ENCODE measurements around the gene AMBRA1.

The AMBRA1 gene

GRCh38 chr11:46364056-46364455 is 229.8 kb downstream of the AMBRA1 start:
- peak; percentile 33 for DNase-seq

- peak; percentile 87 for DNase-seq
These were observed 230.3 kb downstream of the AMBRA1 start for GRCh38 chr11:46363455-46364005.

GRCh38 chr11:46363031-46363407 is 230.8 kb downstream of the AMBRA1 start:
- peak; percentile 92 for DNase-seq

- no peak for DNase-seq
These were observed 231.4 kb downstream of the AMBRA1 start for GRCh38 chr11:46362156-46363030.

- DNase-seq, result peak; percentile 91
These were observed 232.3 kb downstream of the AMBRA1 start for GRCh38 chr11:46361283-46362155.

DNA sequence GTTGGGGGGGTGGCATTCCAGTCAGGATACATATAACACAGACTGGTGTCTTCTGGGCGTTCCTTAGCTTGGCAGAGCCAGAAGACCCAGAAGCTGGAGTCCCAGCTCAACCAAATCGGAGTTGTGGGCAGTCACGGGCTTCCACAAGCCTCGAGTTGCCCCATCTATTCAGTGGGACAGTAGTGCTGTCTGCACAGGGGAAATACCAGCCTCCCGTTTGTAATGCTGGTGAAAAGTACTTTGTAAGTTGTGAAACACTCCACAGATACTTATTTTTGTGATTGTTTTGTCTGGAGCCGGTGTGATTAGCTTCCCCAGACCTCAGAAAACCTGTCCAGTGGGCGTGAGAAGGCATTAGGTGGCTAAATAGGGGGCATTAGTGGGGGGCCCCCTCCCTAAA is 232.9 kb downstream of the AMBRA1 start:
- peak; percentile 83 for DNase-seq

DNA sequence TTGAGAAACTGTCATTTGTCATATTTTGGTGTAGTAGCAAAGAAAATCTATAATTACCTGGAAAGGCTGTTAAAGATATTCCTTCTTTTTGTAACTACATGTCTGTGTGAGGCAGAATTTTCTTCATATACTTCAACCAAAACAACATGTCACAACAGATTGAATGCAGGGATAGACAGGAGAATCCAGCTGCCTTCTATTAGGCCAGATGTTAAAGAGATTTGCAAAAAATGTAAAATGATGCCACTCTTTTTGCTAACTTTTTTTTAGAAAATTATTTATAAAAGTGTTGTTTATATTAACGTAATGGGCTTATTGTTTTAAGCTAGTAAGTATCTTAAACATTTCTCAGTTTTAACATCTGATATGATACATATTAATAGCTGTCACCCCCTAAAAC is 233.9 kb downstream of the AMBRA1 start:
- DNase-seq, result no peak

GRCh38 chr11:46357483-46357936 is 236.3 kb downstream of the AMBRA1 start:
- peak; percentile 53 for DNase-seq

- DNase-seq, result peak; percentile 78
These were observed 236.8 kb downstream of the AMBRA1 start for GRCh38 chr11:46356924-46357482.

DNA sequence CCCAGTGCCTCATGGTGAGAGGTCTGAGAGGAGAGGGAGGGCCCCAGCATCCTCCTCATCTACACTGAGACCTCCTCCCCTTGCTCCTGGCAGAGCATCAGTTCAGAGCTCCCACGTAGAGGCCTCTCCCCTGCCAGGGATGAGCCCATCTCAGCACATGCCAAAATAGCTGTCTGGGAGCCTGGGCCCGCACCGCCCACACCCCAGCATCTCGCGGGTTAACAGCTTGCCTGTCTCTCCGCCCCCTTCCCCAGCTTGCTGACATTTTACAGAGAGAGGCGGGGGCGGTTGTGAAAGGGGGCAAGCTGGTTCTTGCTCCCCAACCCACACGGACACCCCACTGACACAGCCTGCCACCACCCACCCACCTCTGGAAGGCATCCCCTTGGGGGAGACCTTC is 240.1 kb downstream of the AMBRA1 start:
- no peak for DNase-seq

DNA sequence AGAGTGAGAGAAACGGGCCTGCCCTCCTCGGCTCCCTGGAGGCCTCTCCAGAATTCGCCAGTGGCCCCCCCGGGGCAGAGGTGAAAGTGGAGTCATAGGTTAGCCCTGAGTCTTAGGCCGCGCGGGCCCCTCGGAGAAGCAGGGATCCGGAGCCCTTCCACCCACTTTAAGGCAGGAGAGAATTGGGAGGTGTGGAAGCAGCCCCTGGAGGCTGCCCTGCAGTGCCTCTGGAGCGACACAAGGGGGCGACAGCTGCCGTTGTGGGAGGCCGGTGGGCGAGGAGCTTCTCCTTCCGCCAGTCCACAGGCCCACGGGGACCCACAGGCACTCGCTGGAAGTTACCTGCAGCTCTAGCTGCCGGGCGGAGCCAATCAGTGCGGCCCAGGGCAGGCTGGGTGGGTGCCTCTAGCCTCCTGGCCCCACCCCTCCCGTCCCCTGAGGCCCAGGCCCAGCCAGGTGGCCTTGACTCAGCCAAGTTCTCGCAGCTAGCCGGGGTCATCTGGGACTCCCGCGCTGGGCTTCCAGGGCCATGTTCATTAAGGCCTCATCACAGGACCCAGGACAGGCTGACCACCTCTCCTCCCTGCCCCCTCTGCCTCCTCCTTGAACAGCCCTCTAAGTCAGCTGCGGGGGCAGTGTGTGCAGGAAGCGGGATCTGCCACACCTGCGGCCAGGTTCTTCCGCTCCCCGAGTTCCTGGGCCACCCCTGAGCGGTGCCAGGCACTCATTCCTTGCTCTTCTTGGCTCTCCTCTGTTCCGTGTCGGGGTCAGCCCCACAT is 241.6 kb downstream of the AMBRA1 start:
- DNase-seq, result peak; percentile 58

GRCh38 chr11:46351606-46352005 is 242.2 kb downstream of the AMBRA1 start:
- no peak for DNase-seq

- DNase-seq, result no peak
These were observed 242.7 kb downstream of the AMBRA1 start for GRCh38 chr11:46351148-46351547.

DNA sequence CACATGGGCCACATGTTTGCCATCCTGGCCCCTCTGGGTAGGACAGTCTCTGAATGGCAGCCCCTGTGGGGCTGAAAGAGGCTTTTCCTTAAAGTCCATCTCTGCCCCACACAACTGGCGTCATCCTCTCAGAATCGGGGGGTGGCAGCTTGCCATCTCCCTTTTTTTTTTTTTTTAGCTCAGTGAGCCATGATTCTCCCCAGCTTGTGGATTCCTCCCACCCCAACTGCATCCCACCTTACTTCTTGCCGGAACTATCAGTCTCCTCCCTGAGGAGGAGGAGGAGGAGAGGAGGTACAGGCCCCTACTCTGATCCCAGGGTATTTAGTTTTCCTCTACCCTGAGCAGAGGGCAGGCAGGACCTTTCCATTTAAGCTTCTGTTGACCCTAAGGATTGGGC is 243.1 kb downstream of the AMBRA1 start:
- DNase-seq, result no peak

GRCh38 chr11:46348566-46349401 is 245.0 kb downstream of the AMBRA1 start:
- DNase-seq, result no peak

- no peak for DNase-seq
These were observed 246.0 kb downstream of the AMBRA1 start for GRCh38 chr11:46347637-46348311.

DNA sequence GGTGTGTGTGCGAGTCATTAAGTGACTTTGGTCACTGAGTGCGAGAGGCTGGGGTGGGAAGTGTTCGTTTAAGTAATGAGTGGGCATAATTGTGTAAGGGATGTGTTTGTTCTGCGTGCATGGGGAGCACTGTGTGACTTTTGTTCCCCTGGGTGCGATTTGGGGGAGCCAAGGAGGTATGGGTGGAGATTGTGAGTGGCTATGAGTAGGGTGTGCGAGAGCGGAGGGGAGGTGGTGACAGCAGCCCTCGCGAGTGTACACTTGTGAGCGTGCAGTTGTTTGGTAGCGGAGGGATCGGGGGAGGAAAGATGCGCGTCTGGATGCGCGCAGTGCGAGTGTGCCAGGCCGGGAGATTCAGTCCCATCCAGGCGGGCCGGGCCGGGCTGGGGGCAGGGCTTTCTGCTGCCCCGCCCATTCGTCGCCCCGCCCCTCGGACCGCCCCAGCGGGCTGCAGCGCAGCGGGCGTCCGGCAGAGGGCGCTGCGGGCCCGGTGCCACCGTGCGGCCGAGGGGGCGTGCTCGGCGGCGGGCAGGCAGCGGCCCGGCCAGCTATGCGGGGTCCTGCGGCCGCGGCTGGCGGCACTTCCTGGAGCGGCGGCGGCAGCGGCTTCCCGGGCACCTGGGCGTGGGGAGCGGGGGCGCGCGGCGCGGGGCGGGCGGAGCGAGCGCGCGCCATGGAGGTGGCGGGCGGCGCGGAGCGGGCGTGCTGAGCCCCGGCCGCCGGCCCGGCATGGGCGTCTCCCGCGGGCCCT is 246.8 kb downstream of the AMBRA1 start, which contains the start of gene DGKZ:
TSS of gene DGKZ (plus strand) at position 578 of the 751 bp plus-strand sequence. CDS start 197 bp downstream, outside the sequence.
- DNase-seq, result peak; percentile 83

Data from inflammatory macrophage treated with lipopolysaccharide for 4 hours (primary cell).